ENCODE results near the gene ENKUR. TPM values are rescaled to one million over a fixed set of nuclear protein-coding genes. Genes with fewer than 3 reads are reported as not detected.
A peak's percentile ranks its signal among the peaks of the same experiment; 100 is the strongest.

Gene ENKUR
- total RNA-seq (2014; rRNA removed; shearing (Covaris generic); ENCODE audit: low replicate concordance), result not detected in 2 replicates

GRCh38 chr10:25015828-25016375 is at the start of gene ENKUR:
Gene ENKUR (minus strand): TSS chr10:25016158. CDS start chr10:25015936, 222 bp downstream.
- H4K20me1 ChIP-seq (ENCODE audit: insufficient read depth, low read depth, low read length), result no peaks in the 10 kb centered on the region
- H2AFZ ChIP-seq (ENCODE audit: low read length), result no peak within 1 kb of the TSS
- H3K79me2 ChIP-seq (ENCODE audit: low read length), result no peaks in the 10 kb centered on the region
- no peak within 1 kb of the TSS for H3K9ac ChIP-seq (ENCODE audit: low read length)
- no peaks in the 10 kb centered on the region for H3K27me3 ChIP-seq (ENCODE audit: low read length)
- 0 out of 2 replicates have a peak, but pooled peaks cover 3% of the 10 kb centered on the region for H3K9me3 ChIP-seq (ENCODE audit: low read length)
- H3K4me3 ChIP-seq (ENCODE audit: low read length), result no peak within 1 kb of the TSS
- H3K9me2 ChIP-seq (replicated peaks; ENCODE audit: insufficient read depth, low read length), result no peaks in the 10 kb centered on the region
- H3K4me2 ChIP-seq (ENCODE audit: low read depth, low read length, poor library complexity, severe bottlenecking), result no peak within 1 kb of the TSS
- peak; percentile 43 for DNase-seq
- no peaks in the 10 kb centered on the region for H3K4me1 ChIP-seq (ENCODE audit: low read length)
- no peak within 1 kb of the TSS for H3K27ac ChIP-seq (ENCODE audit: low read length)
- H3K36me3 ChIP-seq (ENCODE audit: insufficient read depth, low read length), result no peaks in the 10 kb centered on the region

- Histone ChIP-seq H3K4me3 (ENCODE audit: low read length) (no peak overlapping the region), H3K27me3 (ENCODE audit: low read length) (no peaks in the 10 kb centered on the region), H3K4me1 (ENCODE audit: low read length) (no peaks in the 10 kb centered on the region), H3K27ac (ENCODE audit: low read length) (no peak overlapping the region), H3K36me3 (ENCODE audit: insufficient read depth, low read length) (no peaks in the 10 kb centered on the region), H4K20me1 (ENCODE audit: insufficient read depth, low read depth, low read length) (no peaks in the 10 kb centered on the region), H3K9ac (ENCODE audit: low read length) (no peak overlapping the region), H3K4me2 (ENCODE audit: low read depth, low read length, poor library complexity, severe bottlenecking) (no peak overlapping the region), H3K9me2 (replicated peaks; ENCODE audit: insufficient read depth, low read length) (no peaks in the 10 kb centered on the region), H3K9me3 (ENCODE audit: low read length) (peaks cover 10% of the 10 kb centered on the region), H3K79me2 (ENCODE audit: low read length) (no peaks in the 10 kb centered on the region), H2AFZ (ENCODE audit: low read length) (no peak overlapping the region)
- DNase-seq, result no peak
These were observed 48.4 kb upstream of the ENKUR start for GRCh38 chr10:25064401-25064800.

GRCh38 chr10:25063644-25064043 is 47.7 kb upstream of the ENKUR start:
- Histone ChIP-seq H3K27me3 (ENCODE audit: low read length) (no peaks in the 10 kb centered on the region), H3K4me1 (ENCODE audit: low read length) (no peaks in the 10 kb centered on the region), H3K9me3 (ENCODE audit: low read length) (peaks cover 10% of the 10 kb centered on the region), H3K36me3 (ENCODE audit: insufficient read depth, low read length) (no peaks in the 10 kb centered on the region), H3K79me2 (ENCODE audit: low read length) (no peaks in the 10 kb centered on the region), H3K9me2 (replicated peaks; ENCODE audit: insufficient read depth, low read length) (no peaks in the 10 kb centered on the region), H3K27ac (ENCODE audit: low read length) (no peak overlapping the region), H3K4me2 (ENCODE audit: low read depth, low read length, poor library complexity, severe bottlenecking) (no peak overlapping the region), H3K4me3 (ENCODE audit: low read length) (no peak overlapping the region), H2AFZ (ENCODE audit: low read length) (no peak overlapping the region), H3K9ac (ENCODE audit: low read length) (no peak overlapping the region), H4K20me1 (ENCODE audit: insufficient read depth, low read depth, low read length) (no peaks in the 10 kb centered on the region)
- DNase-seq, result no peak

GRCh38 chr10:25063157-25063556 is 47.2 kb upstream of the ENKUR start:
- H3K79me2 ChIP-seq (ENCODE audit: low read length), result no peaks in the 10 kb centered on the region
- no peak overlapping the region for H3K4me3 ChIP-seq (ENCODE audit: low read length)
- H2AFZ ChIP-seq (ENCODE audit: low read length), result no peak overlapping the region
- no peaks in the 10 kb centered on the region for H3K9me2 ChIP-seq (replicated peaks; ENCODE audit: insufficient read depth, low read length)
- no peak overlapping the region for H3K4me2 ChIP-seq (ENCODE audit: low read depth, low read length, poor library complexity, severe bottlenecking)
- no peak overlapping the region for H3K9ac ChIP-seq (ENCODE audit: low read length)
- peaks cover 10% of the 10 kb centered on the region for H3K9me3 ChIP-seq (ENCODE audit: low read length)
- no peaks in the 10 kb centered on the region for H3K36me3 ChIP-seq (ENCODE audit: insufficient read depth, low read length)
- H3K4me1 ChIP-seq (ENCODE audit: low read length), result no peaks in the 10 kb centered on the region
- H3K27ac ChIP-seq (ENCODE audit: low read length), result no peak overlapping the region
- no peak for DNase-seq
- H3K27me3 ChIP-seq (ENCODE audit: low read length), result no peaks in the 10 kb centered on the region
- no peaks in the 10 kb centered on the region for H4K20me1 ChIP-seq (ENCODE audit: insufficient read depth, low read depth, low read length)

GRCh38 chr10:25061711-25062449 is 45.9 kb upstream of the ENKUR start:
- Histone ChIP-seq H3K27me3 (ENCODE audit: low read length) (no peaks in the 10 kb centered on the region), H2AFZ (ENCODE audit: low read length) (no peak overlapping the region), H3K9me2 (replicated peaks; ENCODE audit: insufficient read depth, low read length) (no peaks in the 10 kb centered on the region), H3K4me2 (ENCODE audit: low read depth, low read length, poor library complexity, severe bottlenecking) (no peak overlapping the region), H3K9me3 (ENCODE audit: low read length) (peaks cover 10% of the 10 kb centered on the region), H3K36me3 (ENCODE audit: insufficient read depth, low read length) (no peaks in the 10 kb centered on the region), H4K20me1 (ENCODE audit: insufficient read depth, low read depth, low read length) (no peaks in the 10 kb centered on the region), H3K4me1 (ENCODE audit: low read length) (no peaks in the 10 kb centered on the region), H3K4me3 (ENCODE audit: low read length) (no peak overlapping the region), H3K27ac (ENCODE audit: low read length) (no peak overlapping the region), H3K79me2 (ENCODE audit: low read length) (no peaks in the 10 kb centered on the region), H3K9ac (ENCODE audit: low read length) (no peak overlapping the region)
- DNase-seq, result no peak

- Histone ChIP-seq H3K4me1 (ENCODE audit: low read length) (no peaks in the 10 kb centered on the region), H3K9me2 (replicated peaks; ENCODE audit: insufficient read depth, low read length) (no peaks in the 10 kb centered on the region), H3K4me2 (ENCODE audit: low read depth, low read length, poor library complexity, severe bottlenecking) (no peak overlapping the region), H3K79me2 (ENCODE audit: low read length) (no peaks in the 10 kb centered on the region), H3K9me3 (ENCODE audit: low read length) (peaks cover 10% of the 10 kb centered on the region), H4K20me1 (ENCODE audit: insufficient read depth, low read depth, low read length) (no peaks in the 10 kb centered on the region), H3K9ac (ENCODE audit: low read length) (no peak overlapping the region), H3K27me3 (ENCODE audit: low read length) (no peaks in the 10 kb centered on the region), H3K36me3 (ENCODE audit: insufficient read depth, low read length) (no peaks in the 10 kb centered on the region), H3K27ac (ENCODE audit: low read length) (no peak overlapping the region), H2AFZ (ENCODE audit: low read length) (no peak overlapping the region), H3K4me3 (ENCODE audit: low read length) (no peak overlapping the region)
- no peak for DNase-seq
These were observed 45.2 kb upstream of the ENKUR start for GRCh38 chr10:25061125-25061524.

- no peaks in the 10 kb centered on the region for H3K27me3 ChIP-seq (ENCODE audit: low read length)
- no peaks in the 10 kb centered on the region for H3K4me1 ChIP-seq (ENCODE audit: low read length)
- H3K36me3 ChIP-seq (ENCODE audit: insufficient read depth, low read length), result no peaks in the 10 kb centered on the region
- H3K79me2 ChIP-seq (ENCODE audit: low read length), result no peaks in the 10 kb centered on the region
- peaks cover 9% of the 10 kb centered on the region for H3K9me3 ChIP-seq (ENCODE audit: low read length)
- no peaks in the 10 kb centered on the region for H3K9me2 ChIP-seq (replicated peaks; ENCODE audit: insufficient read depth, low read length)
- H3K9ac ChIP-seq (ENCODE audit: low read length), result no peak overlapping the region
- H3K4me3 ChIP-seq (ENCODE audit: low read length), result no peak overlapping the region
- no peak overlapping the region for H3K4me2 ChIP-seq (ENCODE audit: low read depth, low read length, poor library complexity, severe bottlenecking)
- H3K27ac ChIP-seq (ENCODE audit: low read length), result no peak overlapping the region
- no peak overlapping the region for H2AFZ ChIP-seq (ENCODE audit: low read length)
- DNase-seq, result no peak
- no peaks in the 10 kb centered on the region for H4K20me1 ChIP-seq (ENCODE audit: insufficient read depth, low read depth, low read length)
These were observed 44.0 kb upstream of the ENKUR start for GRCh38 chr10:25059990-25060389.

GRCh38 chr10:25057886-25058285 is 41.9 kb upstream of the ENKUR start:
- Histone ChIP-seq H3K36me3 (ENCODE audit: insufficient read depth, low read length) (no peaks in the 10 kb centered on the region), H3K9me2 (replicated peaks; ENCODE audit: insufficient read depth, low read length) (no peaks in the 10 kb centered on the region), H2AFZ (ENCODE audit: low read length) (no peak overlapping the region)

More at GRCh38 chr10:25057886-25058285, 41.9 kb upstream of the ENKUR start:
- H4K20me1 ChIP-seq (ENCODE audit: insufficient read depth, low read depth, low read length), result no peaks in the 10 kb centered on the region
- H3K27me3 ChIP-seq (ENCODE audit: low read length), result no peaks in the 10 kb centered on the region
- no peak overlapping the region for H3K4me2 ChIP-seq (ENCODE audit: low read depth, low read length, poor library complexity, severe bottlenecking)
- H3K9ac ChIP-seq (ENCODE audit: low read length), result no peak overlapping the region
- no peak overlapping the region for H3K27ac ChIP-seq (ENCODE audit: low read length)
- no peak for DNase-seq
- H3K4me1 ChIP-seq (ENCODE audit: low read length), result no peaks in the 10 kb centered on the region
- H3K9me3 ChIP-seq (ENCODE audit: low read length), result peaks cover 9% of the 10 kb centered on the region
- no peaks in the 10 kb centered on the region for H3K79me2 ChIP-seq (ENCODE audit: low read length)
- H3K4me3 ChIP-seq (ENCODE audit: low read length), result no peak overlapping the region

Measured in Karpas-422 (cell line).